ENCODE results near the gene UBE2O. TPM values are rescaled to one million over a fixed set of nuclear protein-coding genes. Genes with fewer than 3 reads are reported as not detected.

The UBE2O gene
- total RNA-seq, 1 donor from 2014 or later: 30.3 TPM

GRCh38 chr17:76388966-76389888 is 63.7 kb downstream of the UBE2O start:
- DNase-seq (ENCODE audit: low spot score): no peak

GRCh38 chr17:76386966-76387765 is 65.8 kb downstream of the UBE2O start:
- no peak for DNase-seq (ENCODE audit: low spot score)

GRCh38 chr17:76385892-76386786 is 66.8 kb downstream of the UBE2O start:
- DNase-seq (ENCODE audit: low spot score): peak; percentile 82

- no peak for DNase-seq (ENCODE audit: low spot score)
These were observed 67.7 kb downstream of the UBE2O start for GRCh38 chr17:76384987-76385891.

GRCh38 chr17:76384222-76384986 is 68.5 kb downstream of the UBE2O start, which contains the start of gene SPHK1:
Gene SPHK1, plus strand, starts transcription at chr17:76384609. Its CDS starts 1,036 bp downstream, at chr17:76385645.
- no peak for DNase-seq (ENCODE audit: low spot score)

GRCh38 chr17:76383546-76384221 is 69.3 kb downstream of the UBE2O start:
- DNase-seq (ENCODE audit: low spot score): no peak

GRCh38 chr17:76382803-76383545 is 70.0 kb downstream of the UBE2O start:
- DNase-seq (ENCODE audit: low spot score): no peak

- DNase-seq (ENCODE audit: low spot score): no peak
These were observed 70.6 kb downstream of the UBE2O start for GRCh38 chr17:76382351-76382802.

GRCh38 chr17:76381633-76382350 is 71.2 kb downstream of the UBE2O start:
- no peak for DNase-seq (ENCODE audit: low spot score)

- no peak for DNase-seq (ENCODE audit: low spot score)
These were observed 73.1 kb downstream of the UBE2O start for GRCh38 chr17:76379646-76380376.

GRCh38 chr17:76379275-76379641 is 73.7 kb downstream of the UBE2O start:
- no peak for DNase-seq (ENCODE audit: low spot score)

GRCh38 chr17:76378548-76379274 is 74.2 kb downstream of the UBE2O start:
- DNase-seq (ENCODE audit: low spot score): no peak

GRCh38 chr17:76376318-76377133 is 76.4 kb downstream of the UBE2O start:
- no peak for DNase-seq (ENCODE audit: low spot score)

GRCh38 chr17:76371656-76372628 is 81.0 kb downstream of the UBE2O start:
- DNase-seq (ENCODE audit: low spot score): no peak
